HepG2 (cell line): ENCODE results near the gene SDR9C7. TPM values are rescaled to one million over a fixed set of nuclear protein-coding genes. Genes with fewer than 3 reads are reported as not detected.

Experiments used
- ARID5B ChIP-seq: IDR thresholded peaks from 2 replicates; pipeline ENCODE4 v1.4.0; 2020; ENCODE audit warnings: mild to moderate bottlenecking, missing genetic modification reagents
- ATF7 ChIP-seq, 2 experiments: fragments of 450-650 bp in 1 of 2; sonication (generic) in 1 of 2; formaldehyde crosslinking in 1 of 2; IDR thresholded peaks; 2 replicates each; pipeline versions ENCODE4 v1.4.0 to v1.6.1; 2016 to 2020; ENCODE audit warnings: antibody characterized with exemption in 1 of 2, mild to moderate bottlenecking in 1 of 2, missing genetic modification reagents in 1 of 2
- DNMT3B ChIP-seq: conservative IDR thresholded peaks from 2 replicates; pipeline ENCODE4 v1.6.1; 2016; ENCODE audit warnings: missing biosample characterization, control low read depth
- ELF3 ChIP-seq: IDR thresholded peaks from 2 replicates; pipeline ENCODE4 v1.6.1; 2016; ENCODE audit warnings: missing genetic modification reagents, missing compliant biosample characterization
- GFI1 ChIP-seq: sonication (generic); formaldehyde crosslinking; IDR thresholded peaks from 2 replicates; pipeline ENCODE4 v1.5.0; 2020; ENCODE audit warnings: missing genetic modification reagents, mild to moderate bottlenecking, borderline replicate concordance
- HNRNPLL ChIP-seq: fragments of 200-400 bp; formaldehyde crosslinking; IDR thresholded peaks from 2 replicates; pipeline ENCODE4 v1.6.1; 2017; ENCODE audit warnings: mild to moderate bottlenecking, low read depth, low read length; ENCODE audit not compliant: poor library complexity, severe bottlenecking
- HOXA3 ChIP-seq: sonication (generic); formaldehyde crosslinking; IDR thresholded peaks from 2 replicates; pipeline ENCODE4 v1.5.0; 2020; ENCODE audit warnings: missing genetic modification reagents
- HOXA7 ChIP-seq: sonication (generic); formaldehyde crosslinking; IDR thresholded peaks from 2 replicates; pipeline ENCODE4 v1.8.1; 2022; ENCODE audit warnings: mild to moderate bottlenecking, missing genetic modification reagents, moderate library complexity
- MED13 ChIP-seq: sonication (generic); formaldehyde crosslinking; IDR thresholded peaks from 2 replicates; pipeline ENCODE4 v1.5.0; 2020; ENCODE audit warnings: missing genetic modification reagents
- NPAS2 ChIP-seq: sonication (generic); formaldehyde crosslinking; IDR thresholded peaks from 2 replicates; pipeline ENCODE4 v1.8.0; 2022; ENCODE audit warnings: mild to moderate bottlenecking, missing genetic modification reagents, borderline replicate concordance
- STAG1 ChIP-seq: sonication (generic); formaldehyde crosslinking; IDR thresholded peaks from 2 replicates; pipeline ENCODE4 v1.4.0; 2020; ENCODE audit warnings: missing genetic modification reagents
- TBP ChIP-seq: sonication (generic); formaldehyde crosslinking; IDR thresholded peaks from 2 replicates; pipeline ENCODE4 v1.5.0; 2020; ENCODE audit warnings: missing genetic modification reagents
- THRA ChIP-seq: sonication (generic); formaldehyde crosslinking; IDR thresholded peaks from 2 replicates; pipeline ENCODE4 v1.4.0; 2020; ENCODE audit warnings: missing genetic modification reagents, borderline replicate concordance
- ZNF101 ChIP-seq: sonication (generic); formaldehyde crosslinking; IDR thresholded peaks from 2 replicates; pipeline ENCODE4 v1.4.0; 2020; ENCODE audit warnings: mild to moderate bottlenecking, low read depth, missing genetic modification reagents, borderline replicate concordance
- ZNF207 ChIP-seq: fragments of 450-650 bp; IDR thresholded peaks from 2 replicates; pipeline ENCODE4 v1.6.1; 2016; ENCODE audit warnings: antibody characterized with exemption, borderline replicate concordance
- ZNF317 ChIP-seq: sonication (generic); formaldehyde crosslinking; IDR thresholded peaks from 2 replicates; pipeline ENCODE4 v1.5.0; 2020; ENCODE audit warnings: mild to moderate bottlenecking, missing genetic modification reagents
- ZNF740 ChIP-seq: sonication (generic); formaldehyde crosslinking; IDR thresholded peaks from 2 replicates; pipeline ENCODE4 v1.4.0; 2020; ENCODE audit warnings: missing genetic modification reagents
- polyA plus RNA-seq, 8 experiments: library from polyadenylated mRNA; depleted of rRNA in 3 of 8; stranded (reverse) in 7 of 8; unstranded in 1 of 8; fragments of >200 nt; fragmentation: Illumina TruSeq in 4 of 8; extraction: Trizol in 4 of 8; gene quantifications; 2 replicates each; pipeline versions ENCODE4 v1.2.1 to v1.2.3, GENCODE V29; 2011 to 2016; ENCODE audit warnings: low read depth in 4 of 8, missing spikeins in 1 of 8, mixed read lengths in 1 of 8; ENCODE audit not compliant: insufficient read depth in 1 of 8
- total RNA-seq, 5 experiments: library from RNA; depleted of rRNA; stranded (reverse); fragments of >200 nt; fragmentation: Illumina TruSeq; extraction: Trizol; gene quantifications; 2 replicates each; pipeline ENCODE4 v1.2.3, GENCODE V29; 2016; ENCODE audit warnings: low read depth in 1 of 5
- TF ChIP-seq, protein P1 (sequence below): sonication (generic); formaldehyde crosslinking; IDR thresholded peaks from 2 replicates; pipeline ENCODE4 v1.5.1; 2020; ENCODE audit warnings: missing genetic modification reagents, mild to moderate bottlenecking, borderline replicate concordance
- TF ChIP-seq, protein P2 (sequence below): IDR thresholded peaks from 2 replicates; pipeline ENCODE4 v1.6.1; 2016; ENCODE audit warnings: low read depth, borderline replicate concordance
- TF ChIP-seq, protein P3 (sequence below): sonication (generic); formaldehyde crosslinking; IDR thresholded peaks from 2 replicates; pipeline ENCODE4 v1.5.1; 2020; ENCODE audit warnings: missing genetic modification reagents, mild to moderate bottlenecking, borderline replicate concordance

The SDR9C7 gene
- total and polyA plus RNA-seq, 2 of the 13 experiments (the other 11 are each of a cell fraction or from before 2014, with no cell fraction given) = 0.04 TPM; not detected in 1

- no peak for TF ChIP-seq ZNF101 (CRISPR knock-in tag)
- TF ChIP-seq ATF7 (IDR thresholded peaks at IDR 0.05) = no peak
- peak; percentile 43; the same call in 1 of the 2 replicates for TF ChIP-seq ATF7 (CRISPR knock-in tag; IDR thresholded peaks at IDR 0.05)
- no peak for TF ChIP-seq TBP
- peak; percentile 90 for TF ChIP-seq GFI1 (CRISPR knock-in tag)
- no peak for TF ChIP-seq DNMT3B (CRISPR knock-in tag)
- TF ChIP-seq ZNF207 = no peak
- TF ChIP-seq STAG1 (CRISPR knock-in tag) = 0 out of 2 replicates have a peak, but pooled peaks have one; percentile 25
- TF ChIP-seq MED13 (CRISPR knock-in tag) = no peak
- TF ChIP-seq ZNF740 (CRISPR knock-in tag) = no peak
- no peak for TF ChIP-seq HNRNPLL
- TF ChIP-seq, protein P1, sequence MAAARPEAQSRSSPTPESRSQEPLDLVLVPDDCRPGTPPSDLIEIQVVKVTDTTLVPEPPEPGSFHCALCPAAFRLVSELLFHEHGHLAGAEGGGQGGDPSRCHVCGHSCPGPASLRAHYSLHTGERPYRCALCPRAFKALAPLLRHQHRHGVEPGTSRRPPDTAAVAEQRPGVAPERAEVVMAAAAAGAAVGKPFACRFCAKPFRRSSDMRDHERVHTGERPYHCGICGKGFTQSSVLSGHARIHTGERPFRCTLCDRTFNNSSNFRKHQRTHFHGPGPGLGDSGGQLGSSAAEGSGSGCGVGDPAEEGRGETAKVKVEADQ (CRISPR knock-in tag) = 0 out of 2 replicates have a peak, but pooled peaks have one; percentile 41
- no peak for TF ChIP-seq HOXA7 (CRISPR knock-in tag)
- TF ChIP-seq, protein P2, sequence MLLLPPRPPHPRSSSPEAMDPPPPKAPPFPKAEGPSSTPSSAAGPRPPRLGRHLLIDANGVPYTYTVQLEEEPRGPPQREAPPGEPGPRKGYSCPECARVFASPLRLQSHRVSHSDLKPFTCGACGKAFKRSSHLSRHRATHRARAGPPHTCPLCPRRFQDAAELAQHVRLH (CRISPR knock-in tag) = peak; percentile 46; the same call in 1 of the 2 replicates
- TF ChIP-seq ARID5B (CRISPR knock-in tag) = peak; percentile 92
- peak; percentile 73; the same call in 1 of the 2 replicates for TF ChIP-seq THRA (CRISPR knock-in tag)
- peak; percentile 68 for TF ChIP-seq ELF3 (CRISPR knock-in tag)
- TF ChIP-seq HOXA3 = peak; percentile 87
- TF ChIP-seq NPAS2 (CRISPR knock-in tag) = no peak
- TF ChIP-seq, protein P3, sequence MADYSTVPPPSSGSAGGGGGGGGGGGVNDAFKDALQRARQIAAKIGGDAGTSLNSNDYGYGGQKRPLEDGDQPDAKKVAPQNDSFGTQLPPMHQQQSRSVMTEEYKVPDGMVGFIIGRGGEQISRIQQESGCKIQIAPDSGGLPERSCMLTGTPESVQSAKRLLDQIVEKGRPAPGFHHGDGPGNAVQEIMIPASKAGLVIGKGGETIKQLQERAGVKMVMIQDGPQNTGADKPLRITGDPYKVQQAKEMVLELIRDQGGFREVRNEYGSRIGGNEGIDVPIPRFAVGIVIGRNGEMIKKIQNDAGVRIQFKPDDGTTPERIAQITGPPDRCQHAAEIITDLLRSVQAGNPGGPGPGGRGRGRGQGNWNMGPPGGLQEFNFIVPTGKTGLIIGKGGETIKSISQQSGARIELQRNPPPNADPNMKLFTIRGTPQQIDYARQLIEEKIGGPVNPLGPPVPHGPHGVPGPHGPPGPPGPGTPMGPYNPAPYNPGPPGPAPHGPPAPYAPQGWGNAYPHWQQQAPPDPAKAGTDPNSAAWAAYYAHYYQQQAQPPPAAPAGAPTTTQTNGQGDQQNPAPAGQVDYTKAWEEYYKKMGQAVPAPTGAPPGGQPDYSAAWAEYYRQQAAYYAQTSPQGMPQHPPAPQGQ (CRISPR knock-in tag) = no peak
- peak; percentile 67; the same call in 1 of the 2 replicates for TF ChIP-seq ZNF317 (CRISPR knock-in tag)
Measured at GRCh38 chr12:56941299-56942017, 7.2 kb upstream of the SDR9C7 start (continued).
